Neural cell (in vitro differentiated cells): Measurements from ENCODE around the gene CLINT1.

Experiments used
- POLR2AphosphoS5 ChIP-seq: IDR thresholded peaks from 2 replicates; pipeline ENCODE4 v1.6.1; 2012
- RAD21 ChIP-seq: fragments of 450-650 bp; conservative IDR thresholded peaks from 2 replicates; pipeline ENCODE4 v1.6.1; 2014; ENCODE audit warnings: antibody characterized with exemption, mild to moderate bottlenecking, moderate library complexity
- SMC3 ChIP-seq: fragments of 450-650 bp; conservative IDR thresholded peaks from 2 replicates; pipeline ENCODE4 v1.6.1; 2014; ENCODE audit warnings: antibody characterized with exemption, mild to moderate bottlenecking, moderate library complexity; ENCODE audit not compliant: poor library complexity
- TF ChIP-seq, protein P1 (sequence below): fragments of 450-650 bp; IDR thresholded peaks from 2 replicates; pipeline ENCODE4 v1.5.1; 2014; ENCODE audit warnings: antibody characterized with exemption, mild to moderate bottlenecking, moderate library complexity; ENCODE audit not compliant: poor library complexity, severe bottlenecking

DNA sequence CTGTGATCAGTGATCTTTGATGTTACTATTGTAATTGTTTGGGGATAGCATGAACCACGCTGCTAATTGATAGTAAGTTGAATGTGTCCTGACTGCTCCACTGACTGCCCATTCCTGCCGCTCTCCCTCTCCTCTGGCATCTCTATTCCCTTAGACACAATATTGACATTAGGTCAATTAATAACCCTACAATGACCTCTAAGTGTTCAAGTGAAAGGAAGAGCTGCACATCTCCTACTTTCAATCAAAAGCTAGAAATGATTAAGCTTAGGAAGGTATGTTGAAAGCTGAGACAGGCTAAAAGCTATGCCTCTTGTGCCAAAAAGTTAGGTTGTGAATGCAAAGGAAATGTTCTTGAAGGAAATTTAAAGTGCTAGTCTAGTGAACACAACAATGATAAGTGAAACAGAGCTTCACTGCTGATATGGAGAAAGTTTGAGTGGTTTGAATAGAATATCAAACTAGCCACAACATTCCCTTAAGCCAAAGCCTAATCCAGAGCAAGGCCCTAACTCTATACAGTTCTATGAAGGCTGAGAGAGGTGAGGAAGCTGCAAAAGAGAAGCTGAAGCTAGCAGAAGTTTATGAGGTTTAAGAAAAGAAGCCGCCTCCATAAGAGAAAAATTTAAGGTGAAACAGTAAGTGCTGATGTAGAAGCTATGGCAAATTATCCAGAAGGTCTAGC is 12.9 kb downstream of the CLINT1 start:
- TF ChIP-seq POLR2AphosphoS5, result no peak
- TF ChIP-seq, protein P1, sequence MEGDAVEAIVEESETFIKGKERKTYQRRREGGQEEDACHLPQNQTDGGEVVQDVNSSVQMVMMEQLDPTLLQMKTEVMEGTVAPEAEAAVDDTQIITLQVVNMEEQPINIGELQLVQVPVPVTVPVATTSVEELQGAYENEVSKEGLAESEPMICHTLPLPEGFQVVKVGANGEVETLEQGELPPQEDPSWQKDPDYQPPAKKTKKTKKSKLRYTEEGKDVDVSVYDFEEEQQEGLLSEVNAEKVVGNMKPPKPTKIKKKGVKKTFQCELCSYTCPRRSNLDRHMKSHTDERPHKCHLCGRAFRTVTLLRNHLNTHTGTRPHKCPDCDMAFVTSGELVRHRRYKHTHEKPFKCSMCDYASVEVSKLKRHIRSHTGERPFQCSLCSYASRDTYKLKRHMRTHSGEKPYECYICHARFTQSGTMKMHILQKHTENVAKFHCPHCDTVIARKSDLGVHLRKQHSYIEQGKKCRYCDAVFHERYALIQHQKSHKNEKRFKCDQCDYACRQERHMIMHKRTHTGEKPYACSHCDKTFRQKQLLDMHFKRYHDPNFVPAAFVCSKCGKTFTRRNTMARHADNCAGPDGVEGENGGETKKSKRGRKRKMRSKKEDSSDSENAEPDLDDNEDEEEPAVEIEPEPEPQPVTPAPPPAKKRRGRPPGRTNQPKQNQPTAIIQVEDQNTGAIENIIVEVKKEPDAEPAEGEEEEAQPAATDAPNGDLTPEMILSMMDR, result no peak
- no peak for TF ChIP-seq RAD21
- no peak for TF ChIP-seq SMC3
